HG03060 (cell line): ENCODE results near the gene NPAS3.

Experiments
- ATAC-seq: cut with Tn5 transposase; IDR thresholded peaks from one replicate; pipeline ENCODE4 v1.9.1; 2021; ENCODE audit warnings: low read depth, moderate number of reproducible peaks; ENCODE audit not compliant: unreplicated experiment

Gene NPAS3

GRCh38 chr14:33455654-33456345 lies 517.1 kb downstream of the NPAS3 start:
- no peak for ATAC-seq

GRCh38 chr14:33457021-33457420 lies 518.3 kb downstream of the NPAS3 start:
- ATAC-seq = no peak

GRCh38 chr14:33457617-33458016 lies 518.9 kb downstream of the NPAS3 start:
- no peak for ATAC-seq

GRCh38 chr14:33460164-33460563 lies 521.5 kb downstream of the NPAS3 start:
- ATAC-seq = no peak

- ATAC-seq = no peak
Measured at GRCh38 chr14:33461036-33461435, 522.4 kb downstream of the NPAS3 start.

GRCh38 chr14:33463731-33464130 lies 525.1 kb downstream of the NPAS3 start:
- ATAC-seq = no peak

- no peak for ATAC-seq
Measured at GRCh38 chr14:33464254-33464962, 525.7 kb downstream of the NPAS3 start.

- no peak for ATAC-seq
Measured at GRCh38 chr14:33465846-33466700, 527.4 kb downstream of the NPAS3 start.

GRCh38 chr14:33467971-33468370 lies 529.3 kb downstream of the NPAS3 start:
- ATAC-seq = no peak

DNA sequence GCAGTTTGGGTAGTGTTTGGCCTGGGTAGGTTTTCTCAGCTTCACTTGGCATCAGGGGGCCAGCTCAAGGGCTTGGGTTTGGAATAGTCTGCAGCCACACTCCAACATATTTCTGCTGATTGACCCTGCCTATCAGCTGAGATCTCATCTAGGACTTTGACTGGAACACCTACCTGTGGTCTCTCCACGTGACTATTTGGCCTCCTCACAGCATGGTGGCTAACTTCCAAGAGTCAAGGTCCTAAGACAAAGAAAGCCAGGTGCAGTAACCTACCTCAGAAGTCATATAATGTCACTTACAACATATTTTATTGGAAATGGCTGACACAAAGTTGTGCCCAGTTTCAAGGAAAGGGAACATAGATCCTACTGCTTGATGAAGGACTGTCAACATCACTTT lies 531.2 kb downstream of the NPAS3 start:
- ATAC-seq = no peak

DNA sequence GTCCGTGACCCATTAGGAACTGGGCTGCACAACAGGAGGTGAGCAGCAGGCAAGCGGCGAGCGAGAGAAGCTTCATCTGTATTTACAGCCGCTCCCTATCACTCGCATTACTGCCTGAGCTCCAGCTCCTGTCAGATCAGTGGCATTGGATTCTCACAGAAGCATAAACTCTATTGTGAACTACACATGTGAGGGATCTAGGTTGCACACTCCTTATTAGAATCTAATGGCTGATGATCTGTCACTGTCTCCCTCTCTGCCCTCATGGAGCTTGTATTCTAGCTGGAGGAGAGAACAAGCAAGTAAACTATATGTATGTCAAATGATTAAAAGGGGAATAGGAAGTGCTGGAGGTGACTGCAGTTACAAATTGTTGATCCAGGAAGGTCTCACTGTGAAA lies 533.1 kb downstream of the NPAS3 start:
- ATAC-seq = no peak

GRCh38 chr14:33475623-33476022 lies 536.9 kb downstream of the NPAS3 start:
- ATAC-seq = no peak

DNA sequence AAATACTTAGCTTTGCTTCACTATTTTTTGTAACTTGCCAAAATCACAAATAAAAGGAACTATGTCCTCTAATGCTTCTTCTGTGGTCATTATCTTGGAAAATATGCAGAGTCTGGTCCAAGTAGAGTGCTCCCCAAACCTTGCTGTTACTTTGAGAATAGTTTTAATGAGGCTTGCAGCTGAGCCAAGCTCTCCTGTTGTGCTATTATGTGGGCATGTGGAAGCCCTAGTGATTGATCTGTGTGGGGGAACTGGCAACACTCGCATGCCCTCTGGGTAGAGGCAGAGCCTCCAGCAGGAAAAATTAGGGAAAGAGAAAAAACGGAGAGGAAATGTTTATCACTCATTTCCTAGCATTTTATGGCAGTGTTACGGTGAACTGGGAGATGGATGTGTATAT lies 539.1 kb downstream of the NPAS3 start:
- no peak for ATAC-seq

DNA sequence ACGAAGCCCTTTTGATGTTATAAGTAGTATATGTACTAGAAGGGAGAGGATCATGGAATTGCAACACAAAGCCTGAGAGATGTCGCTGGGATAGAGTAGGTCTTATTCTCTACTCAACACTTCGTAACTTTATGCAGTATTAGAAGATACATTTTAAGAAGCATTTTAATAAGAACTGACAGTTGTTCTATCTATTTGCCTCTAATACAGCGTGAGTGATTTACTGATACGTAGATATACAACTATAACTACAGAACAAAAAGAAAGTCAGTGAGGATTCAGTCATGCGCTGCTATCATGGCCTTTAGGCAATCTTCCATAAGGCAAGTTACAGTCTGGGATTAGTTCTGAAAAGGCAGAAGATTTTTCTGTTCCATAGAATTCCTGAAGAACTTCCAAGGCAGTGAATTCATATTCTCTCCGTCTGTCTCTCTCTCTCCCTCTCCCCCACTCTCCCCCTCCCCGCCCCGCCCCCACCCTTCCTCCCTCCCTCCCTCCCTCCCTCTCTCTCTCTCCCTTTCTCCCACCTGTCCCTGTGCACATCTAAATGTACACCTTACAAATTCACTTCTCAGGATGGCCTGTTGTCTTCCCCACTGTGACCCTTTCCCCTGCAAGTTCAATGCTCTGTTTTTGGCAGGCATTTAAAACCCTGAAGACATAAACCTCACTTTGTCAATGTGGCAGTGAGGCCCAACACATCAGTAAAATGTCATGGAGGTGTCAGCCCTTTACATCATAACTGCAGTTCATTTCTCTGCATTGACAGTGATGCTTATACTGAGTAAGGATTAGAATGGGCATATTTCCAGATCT lies 541.6 kb downstream of the NPAS3 start:
- ATAC-seq = no peak

DNA sequence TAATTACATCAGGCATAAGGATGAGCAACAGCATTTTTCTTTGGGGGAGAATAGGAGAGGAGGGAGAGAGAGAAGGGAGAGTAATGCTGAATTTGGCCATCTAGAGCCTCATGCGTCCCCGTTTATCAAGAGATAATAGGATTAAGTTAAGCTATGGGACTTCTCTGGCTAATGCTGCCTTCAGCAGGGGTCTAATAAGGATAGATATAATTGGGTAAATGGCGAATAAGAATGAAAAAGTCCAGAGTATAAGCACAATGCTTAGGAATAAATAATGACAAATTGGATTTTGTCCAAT lies 542.2 kb downstream of the NPAS3 start:
- no peak for ATAC-seq

DNA sequence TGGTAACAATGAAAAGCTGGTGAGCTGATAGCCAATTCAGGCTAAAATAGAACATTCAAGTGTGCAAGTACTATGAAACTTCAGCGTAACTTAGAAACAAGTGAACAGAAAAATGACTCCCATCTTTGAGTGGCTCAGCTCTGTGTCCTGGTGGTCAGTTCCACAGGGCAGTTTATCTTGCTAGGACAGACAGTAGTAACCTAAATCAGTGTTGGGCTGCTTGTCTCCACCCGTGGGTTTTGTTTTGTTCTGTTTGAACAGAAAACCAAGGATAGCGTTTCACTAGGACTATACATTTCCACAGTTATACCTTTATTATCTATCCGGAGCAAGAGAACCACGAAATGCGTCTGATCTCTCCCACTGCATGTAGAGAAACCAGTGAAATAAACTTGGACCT lies 544.4 kb downstream of the NPAS3 start:
- no peak for ATAC-seq

DNA sequence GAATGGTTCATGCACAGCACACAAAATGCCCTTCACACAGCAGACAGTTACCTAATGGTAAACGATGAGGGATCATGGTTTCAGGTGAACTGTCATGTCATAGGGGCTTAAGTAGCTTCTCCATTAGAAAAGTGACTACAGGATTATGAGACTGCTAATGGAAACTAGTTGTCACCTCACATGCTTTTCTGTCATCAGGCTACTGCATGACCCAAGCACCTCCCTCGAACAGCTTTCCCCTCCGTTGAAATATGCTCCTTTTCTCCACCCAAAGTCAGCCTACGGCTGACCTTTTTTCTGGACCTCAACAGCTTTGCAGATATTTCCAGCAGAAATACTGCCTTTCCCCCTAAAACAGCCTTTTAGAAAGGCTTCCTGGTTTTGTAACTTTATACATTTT lies 544.9 kb downstream of the NPAS3 start:
- no peak for ATAC-seq

DNA sequence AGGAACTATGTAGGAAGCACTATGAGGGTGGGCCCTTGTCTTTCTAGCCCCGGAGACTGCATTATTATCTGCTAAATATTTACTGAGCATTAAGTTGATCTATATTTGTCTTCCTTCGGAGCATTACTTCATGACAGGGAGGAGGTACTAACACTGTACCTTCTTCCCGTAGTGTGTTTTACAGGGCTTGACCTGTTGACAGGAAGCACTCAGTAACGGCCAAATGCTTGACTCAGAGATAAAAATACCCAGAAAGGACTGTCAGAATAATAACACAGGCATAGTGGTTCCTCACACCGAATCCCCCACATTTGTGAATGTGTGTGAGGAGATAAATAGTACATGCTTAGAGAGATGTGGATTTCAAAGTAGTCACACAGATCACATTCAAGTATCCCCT lies 545.6 kb downstream of the NPAS3 start:
- ATAC-seq = no peak

DNA sequence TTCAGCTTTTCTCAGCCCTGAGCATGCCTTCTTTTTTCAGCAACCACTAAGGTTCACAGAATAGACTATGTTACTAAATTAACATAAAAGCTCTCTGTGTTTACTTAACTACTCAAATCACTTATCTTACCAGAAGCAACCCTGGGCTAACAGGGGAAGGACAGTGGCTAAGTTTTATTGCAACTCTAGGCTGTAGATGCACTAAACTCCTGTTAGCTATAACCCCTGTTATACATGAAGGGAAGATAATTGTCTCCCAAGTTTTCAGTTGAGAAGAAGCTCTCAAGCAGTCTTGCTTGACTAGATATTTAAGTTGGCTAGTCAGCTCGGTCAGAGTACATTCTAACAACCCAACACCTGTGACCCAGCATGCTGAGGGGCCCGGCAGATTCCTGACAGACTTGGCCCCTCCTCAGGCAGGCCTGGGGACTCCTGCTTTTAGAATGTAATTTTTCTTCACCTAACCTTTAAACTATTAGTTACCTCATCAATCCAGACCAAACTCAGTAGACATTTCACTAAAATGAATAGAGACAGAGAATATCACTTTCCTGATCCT lies 547.7 kb downstream of the NPAS3 start:
- ATAC-seq = no peak

- ATAC-seq = no peak
Measured at GRCh38 chr14:33488582-33488981, 549.9 kb downstream of the NPAS3 start.
